SU-DHL-6 (cell line): Measurements from ENCODE around the gene CNOT1.

Experiments used
- CTCF ChIP-seq: fragments of 200-600 bp; sonication (generic); IDR thresholded peaks from one replicate; pipeline ENCODE4 v1.5.1; 2017; ENCODE audit warnings: antibody characterized with exemption, mild to moderate bottlenecking, low read length, moderate library complexity; ENCODE audit not compliant: insufficient read depth, poor library complexity, severe bottlenecking
- EZH2phosphoT487 ChIP-seq: fragments of 200-600 bp; sonication (generic), shearing (Covaris generic); conservative IDR thresholded peaks from 2 replicates; pipeline ENCODE4 v1.6.1; 2018; ENCODE audit warnings: mild to moderate bottlenecking, antibody characterized with exemption, low read length, moderate library complexity, mixed read lengths

- TF ChIP-seq CTCF = no peak
- no peak for TF ChIP-seq EZH2phosphoT487
Measured at GRCh38 chr16:58589326-58589905, 40.2 kb downstream of the CNOT1 start.
